HepG2 (cell line): ENCODE data around the gene CIART. TPM values are rescaled to one million over a fixed set of nuclear protein-coding genes. Genes with fewer than 3 reads are reported as not detected.

Source experiments
- ATAC-seq: fragments of 200-7000 bp; cut with Tn5 transposase; 3 replicates; pipeline ENCODE4 v1.9.1; 2020; ENCODE audit warnings: mild to moderate bottlenecking, moderate library complexity
- BruUV-seq: library from RNA; stranded (reverse); fragments of 400-500 nt; replicated peaks from 2 replicates; lab custom pipeline; 2021; lab: Mats Ljungman, UMichigan
- CTCF ChIA-PET: fragments of 300-600 bp; formaldehyde crosslinking; extraction: SDS; loops from one replicate; lab custom pipeline; 2021; ENCODE audit warnings: low total read pairs, inconsistent platforms, low intra/inter-chr PET ratio; lab: Yijun Ruan, JAX
- POLR2A ChIA-PET: fragments of 350-600 bp; sonication (Branson Sonifier 250); formaldehyde crosslinking; loops from one replicate; lab custom pipeline; 2020; ENCODE audit warnings: antibody characterized with exemption, inconsistent platforms; lab: Yijun Ruan, JAX
- DNase-seq: peaks from one replicate; pipeline ENCODE4 v3.0.0-alpha.2; 2015; ENCODE audit warnings: low spot score
- FAIRE-seq: peaks from 3 replicates; lab custom pipeline; 2011; peaks lifted over from hg19 to GRCh38; lab: Jason Lieb, UNC
- H2AFZ ChIP-seq: one replicate; pipeline ENCODE4 v1.6.1; 2011; ENCODE audit warnings: low read length, inconsistent platforms
- H3K27ac ChIP-seq: fragments of 300-600 bp; 3 replicates; pipeline ENCODE4 v1.8.0; 2011; ENCODE audit warnings: mixed run types, mild to moderate bottlenecking, mixed read lengths, low read length, inconsistent platforms; ENCODE audit not compliant: insufficient read depth; ENCODE audit errors: extremely low read length
- H3K27me3 ChIP-seq, 2 experiments: fragments of 200-600 bp in 1 of 2; 2 replicates in 1 of 2; 3 replicates in 1 of 2; pipeline versions ENCODE4 v1.6.0 to v1.8.0; 2011; ENCODE audit warnings: low read length in 2 of 2, mild to moderate bottlenecking in 2 of 2, moderate library complexity in 2 of 2, inconsistent platforms in 1 of 2; ENCODE audit not compliant: insufficient read depth in 2 of 2, control insufficient read depth in 1 of 2
- H3K36me3 ChIP-seq, 2 experiments: fragments of 200-600 bp in 1 of 2; replicated peaks in 1 of 2; 2 replicates in 1 of 2; 3 replicates in 1 of 2; pipeline versions ENCODE4 v1.5.1 to v1.8.0; 2011; ENCODE audit warnings: low read length in 2 of 2, inconsistent platforms in 1 of 2; ENCODE audit not compliant: insufficient read depth in 2 of 2, control insufficient read depth in 1 of 2
- H3K4me1 ChIP-seq: 2 replicates; pipeline ENCODE4 v1.5.1; 2012; ENCODE audit warnings: low read length, inconsistent platforms; ENCODE audit not compliant: insufficient read depth
- H3K4me2 ChIP-seq: 2 replicates; pipeline ENCODE4 v1.6.0; 2011; ENCODE audit warnings: low read depth, low read length, inconsistent platforms
- H3K4me3 ChIP-seq, 3 experiments: fragments of 200-600 bp in 1 of 3; sonication (generic), shearing (Covaris generic) in 1 of 3; replicated peaks in 1 of 3; 2 replicates each; pipeline ENCODE4 v1.5.1; 2011 to 2016; ENCODE audit warnings: low read length in 3 of 3, inconsistent platforms in 2 of 3, low read depth in 2 of 3, mild to moderate bottlenecking in 2 of 3, control low read depth in 1 of 3, mixed read lengths in 1 of 3; ENCODE audit not compliant: insufficient read depth in 1 of 3
- H3K79me2 ChIP-seq: one replicate; pipeline ENCODE4 v1.6.1; 2011; ENCODE audit warnings: low read length, inconsistent platforms; ENCODE audit not compliant: insufficient read depth
- H3K9ac ChIP-seq: 2 replicates; pipeline ENCODE4 v1.6.0; 2011; ENCODE audit warnings: mild to moderate bottlenecking, low read depth, low read length, inconsistent platforms; ENCODE audit not compliant: insufficient read depth
- H3K9me3 ChIP-seq: 2 replicates; pipeline ENCODE4 v1.5.1; 2012; ENCODE audit warnings: mild to moderate bottlenecking, low read length
- H4K20me1 ChIP-seq: 2 replicates; pipeline ENCODE4 v1.6.0; 2011; ENCODE audit warnings: inconsistent platforms, mild to moderate bottlenecking, low read length, moderate library complexity; ENCODE audit not compliant: insufficient read depth
- ATF4 ChIP-seq, 2 experiments: fragments of 450-650 bp in 1 of 2; sonication (generic) in 1 of 2; formaldehyde crosslinking; IDR thresholded peaks; 2 replicates each; pipeline versions ENCODE4 v1.5.0 to v1.8.0; 2020 to 2022; ENCODE audit warnings: mild to moderate bottlenecking in 1 of 2, missing genetic modification reagents in 1 of 2
- CSRNP1 ChIP-seq: sonication (generic); formaldehyde crosslinking; IDR thresholded peaks from 2 replicates; pipeline ENCODE4 v1.8.1; 2023; ENCODE audit warnings: mild to moderate bottlenecking, missing genetic modification reagents
- ESRRA ChIP-seq: sonication (generic); formaldehyde crosslinking; IDR thresholded peaks from 2 replicates; pipeline ENCODE4 v1.5.1; 2020; ENCODE audit warnings: mild to moderate bottlenecking, low read depth, missing genetic modification reagents
- JUND ChIP-seq: sonication (generic); formaldehyde crosslinking; IDR thresholded peaks from 2 replicates; pipeline ENCODE4 v1.8.0; 2022; ENCODE audit warnings: mild to moderate bottlenecking, missing genetic modification reagents
- LBX2 ChIP-seq: sonication (generic); formaldehyde crosslinking; IDR thresholded peaks from 2 replicates; pipeline ENCODE4 v1.5.0; 2020; ENCODE audit warnings: missing genetic modification reagents, mild to moderate bottlenecking, borderline replicate concordance
- MED8 ChIP-seq: sonication (generic); formaldehyde crosslinking; IDR thresholded peaks from 2 replicates; pipeline ENCODE4 v1.8.1; 2023; ENCODE audit warnings: mild to moderate bottlenecking, missing genetic modification reagents; ENCODE audit not compliant: insufficient replicate concordance
- RFX5 ChIP-seq: IDR thresholded peaks from 2 replicates; pipeline ENCODE4 v1.6.1; 2011; ENCODE audit warnings: low read depth, low read length, improper control_type of control experiment
- TBL1XR1 ChIP-seq: fragments of 150-350 bp; IDR thresholded peaks from 2 replicates; pipeline ENCODE4 v1.6.1; 2014; ENCODE audit warnings: borderline replicate concordance, low read length; ENCODE audit not compliant: partially characterized antibody
- ZNF256 ChIP-seq: sonication (generic); formaldehyde crosslinking; conservative IDR thresholded peaks from 2 replicates; pipeline ENCODE4 v1.4.0; 2020; ENCODE audit warnings: missing genetic modification reagents
- ZNF318 ChIP-seq: sonication (generic); formaldehyde crosslinking; IDR thresholded peaks from 2 replicates; pipeline ENCODE4 v1.4.0; 2020; ENCODE audit warnings: mild to moderate bottlenecking, missing genetic modification reagents
- ZNF605 ChIP-seq: sonication (generic); formaldehyde crosslinking; IDR thresholded peaks from 2 replicates; pipeline ENCODE4 v1.8.0; 2022; ENCODE audit warnings: mild to moderate bottlenecking, missing genetic modification reagents
- WGBS: methylation state at CpG from one replicate; pipeline ENCODE4 v1.1.6; 2017; ENCODE audit warnings: low lambda C conversion rate; 5-methylcytosine and 5-hydroxymethylcytosine counted together
- in situ Hi-C: cut with HindIII; loops from 2 replicates; pipeline ENCODE4 v1.10.0; 2017; ENCODE audit warnings: low pct_unique_long_range_greater_than_20kb; ENCODE audit not compliant: extremely low pct_ligation_motif_present
- intact Hi-C: fragments of 100-400 bp; cut with micrococcal nuclease; formaldehyde crosslinking; loops from one replicate; pipeline ENCODE4 v1.10.0; 2022; ENCODE audit not compliant: unreplicated experiment
- polyA plus RNA-seq, 8 experiments: library from polyadenylated mRNA; depleted of rRNA in 3 of 8; stranded (reverse) in 7 of 8; unstranded in 1 of 8; fragments of >200 nt; fragmentation: Illumina TruSeq in 4 of 8; extraction: Trizol in 4 of 8; gene quantifications; 2 replicates each; pipeline versions ENCODE4 v1.2.1 to v1.2.3, GENCODE V29; 2011 to 2016; ENCODE audit warnings: low read depth in 4 of 8, missing spikeins in 1 of 8, mixed read lengths in 1 of 8; ENCODE audit not compliant: insufficient read depth in 1 of 8
- total RNA-seq, 5 experiments: library from RNA; depleted of rRNA; stranded (reverse); fragments of >200 nt; fragmentation: Illumina TruSeq; extraction: Trizol; gene quantifications; 2 replicates each; pipeline ENCODE4 v1.2.3, GENCODE V29; 2016; ENCODE audit warnings: low read depth in 1 of 5

The CIART gene
- total and polyA plus RNA-seq, 2 of the 13 experiments (the other 11 are each of a cell fraction or from before 2014, with no cell fraction given) = 0.58 TPM; not detected in 1

GRCh38 chr1:150295476-150295875 is 13.1 kb downstream of the CIART start (continued):
- no peak for TF ChIP-seq ATF4 (CRISPR knock-in tag; IDR thresholded peaks at IDR 0.05)

- FAIRE-seq (no peak), DNase-seq (no peak), ATAC-seq (no peak)
- intact Hi-C loops (no loop called here), in situ Hi-C loops (loop anchor here (5.0 kb wide), 1 partner anchor 42 kb away; the partner anchor contains the start of gene CA14)
- ChIA-PET POLR2A (no interaction called here), CTCF (no interaction called here)
- no peaks in the 10 kb centered on the region for H3K27me3 ChIP-seq
- no peak overlapping the region for H3K4me3 ChIP-seq
- no peak overlapping the region for H3K9ac ChIP-seq
- H3K79me2 ChIP-seq = peaks cover 6% of the 10 kb centered on the region
- H3K9me3 ChIP-seq = no peaks in the 10 kb centered on the region
- 93% methylated on average over 3 of the region's 3 CpGs for WGBS
- no peak overlapping the region for H3K27ac ChIP-seq
- BruUV-seq = no TSS peak
- peaks cover 1 to 39% of the 10 kb centered on the region in 2 experiments; a peak in 4 of 5 replicates for H3K36me3 ChIP-seq
- peaks cover 16% of the 10 kb centered on the region for H3K4me1 ChIP-seq
- H3K4me2 ChIP-seq = no peak overlapping the region
- H2AFZ ChIP-seq = no peak overlapping the region
- H4K20me1 ChIP-seq = no peaks in the 10 kb centered on the region
- TF ChIP-seq MED8 (CRISPR knock-in tag) (no peak), CSRNP1 (no peak), ZNF605 (no peak), ZNF318 (CRISPR knock-in tag) (no peak), ZNF256 (CRISPR knock-in tag) (no peak), TBL1XR1 (no peak), ESRRA (CRISPR knock-in tag) (no peak), LBX2 (CRISPR knock-in tag) (no peak), JUND (CRISPR knock-in tag) (no peak), RFX5 (no peak)
Measured at GRCh38 chr1:150299716-150300115, 17.4 kb downstream of the CIART start.
